Thyroid gland (tissue), 4 donors: ENCODE data around the gene MPZL1. TPM values are rescaled to one million over a fixed set of nuclear protein-coding genes. Genes with fewer than 3 reads are reported as not detected.

Experiments
- DNase-seq, 2 donors: peaks; one replicate each; pipeline ENCODE4 v3.0.0-alpha.2; 2019
- H3K27ac ChIP-seq, 3 donors: fragments of 200-600 bp; sonication (generic); 1 replicate in 2 of 3; 2 replicates in 1 of 3; pipeline ENCODE4 v1.5.1; 2016 to 2019; ENCODE audit warnings: mild to moderate bottlenecking in 1 of 3, moderate library complexity in 1 of 3
- H3K27me3 ChIP-seq: fragments of 200-600 bp; sonication (generic); one replicate; pipeline ENCODE4 v1.5.1; 2019
- H3K36me3 ChIP-seq, 2 donors: fragments of 200-600 bp; sonication (generic); one replicate each; pipeline ENCODE4 v1.5.1; 2016 to 2019
- H3K4me1 ChIP-seq, 2 donors: fragments of 200-600 bp; sonication (generic); one replicate each; pipeline ENCODE4 v1.5.1; 2017 to 2019
- H3K4me3 ChIP-seq, 3 donors: fragments of 200-600 bp; sonication (generic); replicated peaks in 1 of 3; 1 replicate in 2 of 3; 2 replicates in 1 of 3; pipeline ENCODE4 v1.5.1; 2016; ENCODE audit warnings: mild to moderate bottlenecking in 1 of 3
- H3K9me3 ChIP-seq: fragments of 200-600 bp; sonication (generic); one replicate; pipeline ENCODE4 v1.5.1; 2017
- POLR2A ChIP-seq, 2 donors: fragments of 450-650 bp; IDR thresholded peaks; one replicate each; pipeline ENCODE4 v1.6.1; 2017; ENCODE audit warnings: antibody characterized with exemption in 2 of 2, mild to moderate bottlenecking in 2 of 2, moderate library complexity in 1 of 2
- WGBS, 2 donors: methylation state at CpG; one replicate each; pipeline ENCODE4 v1.1.5; 2017; 5-methylcytosine and 5-hydroxymethylcytosine counted together
- intact Hi-C: fragments of 100-400 bp; cut with DNase I; formaldehyde crosslinking; loops from one replicate; pipeline ENCODE4 v1.15.1; 2023
- total RNA-seq, 4 donors: library from RNA; depleted of rRNA; stranded (reverse); fragments of >200 nt; gene quantifications; one replicate each; pipeline ENCODE4 v1.2.3, GENCODE V29; 2016
- TF ChIP-seq, protein P1 (sequence below), 6 experiments: fragments of 200-600 bp in 3 of 6; fragments of 450-650 bp in 3 of 6; sonication (generic) in 3 of 6; IDR thresholded peaks; one replicate each; pipeline ENCODE4 v1.5.1; 2016 to 2019; ENCODE audit warnings: antibody characterized with exemption in 6 of 6, mild to moderate bottlenecking in 2 of 6, inconsistent platforms in 1 of 6, moderate library complexity in 1 of 6

Gene MPZL1
- total RNA-seq, 4 donors from 2014 or later = 52.6 to 90.2 (median 61.8) TPM

DNA sequence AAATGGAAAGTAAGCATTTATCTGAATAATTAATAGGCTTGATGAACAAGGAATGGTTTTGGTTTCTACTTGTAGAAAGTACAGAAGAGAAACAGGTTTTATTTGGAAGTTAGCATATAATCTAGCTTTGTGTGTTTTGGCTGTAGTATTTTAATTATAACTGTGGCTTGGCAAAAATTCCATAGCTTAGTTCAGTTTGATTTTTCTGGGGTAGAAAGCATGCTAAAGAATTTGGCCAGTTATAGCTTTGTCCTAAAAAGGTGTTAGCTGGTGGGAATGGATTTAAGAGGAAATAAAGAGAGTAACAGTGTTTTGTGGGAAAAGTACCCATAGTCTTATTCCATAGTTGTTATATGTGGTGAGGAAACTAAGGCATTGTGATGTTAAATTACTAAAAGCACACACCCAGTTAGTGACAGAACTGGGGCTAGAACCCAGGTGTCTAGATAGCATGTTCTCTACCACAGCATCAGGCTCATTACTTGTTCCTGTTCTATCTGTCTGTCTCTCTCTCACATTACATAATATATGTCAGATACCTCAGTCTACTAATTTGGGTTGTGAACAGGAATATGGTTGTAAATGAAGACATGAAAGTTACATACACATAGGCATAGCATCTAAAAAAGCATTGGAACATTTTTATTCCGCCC lies 55.0 kb downstream of the MPZL1 start:
- no peaks in the 10 kb centered on the region for H3K36me3 ChIP-seq
- WGBS, 2 donors = 91 to 100% methylated on average over 1 of the region's 1 CpG
- no peak overlapping the region for H3K4me3 ChIP-seq
- no peaks in the 10 kb centered on the region for H3K4me1 ChIP-seq
- DNase-seq = no peak
- no peak for TF ChIP-seq POLR2A (IDR thresholded peaks at IDR 0.05)
- TF ChIP-seq, protein P1, sequence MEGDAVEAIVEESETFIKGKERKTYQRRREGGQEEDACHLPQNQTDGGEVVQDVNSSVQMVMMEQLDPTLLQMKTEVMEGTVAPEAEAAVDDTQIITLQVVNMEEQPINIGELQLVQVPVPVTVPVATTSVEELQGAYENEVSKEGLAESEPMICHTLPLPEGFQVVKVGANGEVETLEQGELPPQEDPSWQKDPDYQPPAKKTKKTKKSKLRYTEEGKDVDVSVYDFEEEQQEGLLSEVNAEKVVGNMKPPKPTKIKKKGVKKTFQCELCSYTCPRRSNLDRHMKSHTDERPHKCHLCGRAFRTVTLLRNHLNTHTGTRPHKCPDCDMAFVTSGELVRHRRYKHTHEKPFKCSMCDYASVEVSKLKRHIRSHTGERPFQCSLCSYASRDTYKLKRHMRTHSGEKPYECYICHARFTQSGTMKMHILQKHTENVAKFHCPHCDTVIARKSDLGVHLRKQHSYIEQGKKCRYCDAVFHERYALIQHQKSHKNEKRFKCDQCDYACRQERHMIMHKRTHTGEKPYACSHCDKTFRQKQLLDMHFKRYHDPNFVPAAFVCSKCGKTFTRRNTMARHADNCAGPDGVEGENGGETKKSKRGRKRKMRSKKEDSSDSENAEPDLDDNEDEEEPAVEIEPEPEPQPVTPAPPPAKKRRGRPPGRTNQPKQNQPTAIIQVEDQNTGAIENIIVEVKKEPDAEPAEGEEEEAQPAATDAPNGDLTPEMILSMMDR (IDR thresholded peaks at IDR 0.05) = no peak
- intact Hi-C loops = no loop called here
- H3K27ac ChIP-seq = no peak overlapping the region
- no peaks in the 10 kb centered on the region for H3K9me3 ChIP-seq
- no peaks in the 10 kb centered on the region for H3K27me3 ChIP-seq

DNA sequence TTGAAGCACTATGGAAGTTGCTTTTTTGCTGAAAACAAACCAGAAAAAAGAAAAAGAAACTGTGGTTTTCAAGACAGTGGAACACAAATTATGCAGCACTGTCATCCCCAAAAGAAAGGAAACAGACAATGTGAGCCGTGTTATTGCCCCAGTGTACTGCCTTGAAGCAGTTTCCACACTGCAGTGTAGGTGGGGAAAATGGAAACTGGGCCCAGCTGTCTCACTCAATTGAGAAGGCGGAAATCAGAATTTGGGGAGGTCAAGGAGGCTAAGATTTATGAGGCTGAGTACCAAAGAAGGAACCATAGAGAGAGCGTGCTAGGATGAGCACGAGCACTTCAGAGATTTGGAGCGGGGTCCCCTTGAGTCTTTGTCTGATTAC lies 55.5 kb downstream of the MPZL1 start:
- DNase-seq = no peak
- 98% methylated on average over 5 of the region's 5 CpGs for WGBS, 2 donors
- H3K27ac ChIP-seq = no peak overlapping the region
- no peaks in the 10 kb centered on the region for H3K4me1 ChIP-seq
- intact Hi-C loops = no loop called here
- no peak overlapping the region for H3K4me3 ChIP-seq
- H3K9me3 ChIP-seq = no peaks in the 10 kb centered on the region
- no peaks in the 10 kb centered on the region for H3K36me3 ChIP-seq
- TF ChIP-seq, protein P1 (IDR thresholded peaks at IDR 0.05) = no peak
- TF ChIP-seq POLR2A (IDR thresholded peaks at IDR 0.05) = no peak
- H3K27me3 ChIP-seq = no peaks in the 10 kb centered on the region

DNA sequence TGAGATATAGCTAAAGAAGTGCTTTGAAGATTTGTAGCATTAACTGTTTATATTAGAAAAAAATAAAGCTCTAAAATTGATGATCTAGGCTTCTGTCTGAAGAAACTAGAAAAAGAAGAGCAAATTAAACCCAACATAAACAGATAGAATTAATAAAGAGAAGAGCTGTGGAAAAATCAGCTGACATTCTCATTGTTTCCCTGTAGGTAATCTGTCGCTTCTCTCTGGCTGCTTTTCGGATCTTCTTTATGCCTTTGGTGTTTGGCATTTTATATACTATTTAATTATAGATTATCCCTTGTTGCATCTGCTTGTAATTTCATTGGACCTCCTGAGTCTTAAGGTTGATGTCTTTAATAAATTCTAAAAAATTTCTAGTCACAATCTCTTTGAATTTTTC lies 59.8 kb downstream of the MPZL1 start:
- Histone ChIP-seq H3K36me3 (no peaks in the 10 kb centered on the region), H3K27me3 (no peaks in the 10 kb centered on the region), H3K9me3 (no peaks in the 10 kb centered on the region), H3K27ac (no peak overlapping the region), H3K4me1 (no peaks in the 10 kb centered on the region), H3K4me3 (no peak overlapping the region)
- no peak for TF ChIP-seq POLR2A (IDR thresholded peaks at IDR 0.05)
- TF ChIP-seq, protein P1 (IDR thresholded peaks at IDR 0.05) = no peak
- 94 to 97% methylated on average over 2 of the region's 2 CpGs for WGBS, 2 donors
- intact Hi-C loops = no loop called here
- DNase-seq = no peak

DNA sequence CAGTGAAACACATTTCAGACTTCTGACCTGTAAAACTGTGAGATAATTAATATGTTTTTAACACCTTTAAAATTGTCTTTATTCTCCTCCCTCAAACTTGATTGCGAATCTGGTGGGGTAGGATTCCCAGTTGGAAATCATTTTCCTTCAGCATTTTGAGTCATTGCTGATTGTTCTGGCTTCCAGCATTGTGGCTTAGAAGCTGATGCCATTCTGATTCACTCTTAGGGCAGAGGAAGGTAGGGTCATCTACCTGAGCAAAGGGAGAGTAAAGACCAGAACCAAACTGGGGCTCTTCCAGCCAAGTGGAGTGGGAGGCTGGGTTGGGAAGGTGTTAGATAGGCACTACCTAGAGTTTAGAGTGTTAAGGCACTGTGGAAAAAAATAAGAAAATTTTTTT lies 61.2 kb downstream of the MPZL1 start:
- WGBS, 2 donors = 97 to 100% methylated on average over 1 of the region's 1 CpG
- no peak for DNase-seq
- H3K4me3 ChIP-seq = no peak overlapping the region
- peaks cover 4% of the 10 kb centered on the region in 2 donors for H3K36me3 ChIP-seq
- no peak for TF ChIP-seq POLR2A (IDR thresholded peaks at IDR 0.05)
- TF ChIP-seq, protein P1 (IDR thresholded peaks at IDR 0.05) = no peak
- H3K4me1 ChIP-seq = no peaks in the 10 kb centered on the region
- intact Hi-C loops = no loop called here
- no peaks in the 10 kb centered on the region for H3K27me3 ChIP-seq
- H3K27ac ChIP-seq = no peak overlapping the region
- no peaks in the 10 kb centered on the region for H3K9me3 ChIP-seq

DNA sequence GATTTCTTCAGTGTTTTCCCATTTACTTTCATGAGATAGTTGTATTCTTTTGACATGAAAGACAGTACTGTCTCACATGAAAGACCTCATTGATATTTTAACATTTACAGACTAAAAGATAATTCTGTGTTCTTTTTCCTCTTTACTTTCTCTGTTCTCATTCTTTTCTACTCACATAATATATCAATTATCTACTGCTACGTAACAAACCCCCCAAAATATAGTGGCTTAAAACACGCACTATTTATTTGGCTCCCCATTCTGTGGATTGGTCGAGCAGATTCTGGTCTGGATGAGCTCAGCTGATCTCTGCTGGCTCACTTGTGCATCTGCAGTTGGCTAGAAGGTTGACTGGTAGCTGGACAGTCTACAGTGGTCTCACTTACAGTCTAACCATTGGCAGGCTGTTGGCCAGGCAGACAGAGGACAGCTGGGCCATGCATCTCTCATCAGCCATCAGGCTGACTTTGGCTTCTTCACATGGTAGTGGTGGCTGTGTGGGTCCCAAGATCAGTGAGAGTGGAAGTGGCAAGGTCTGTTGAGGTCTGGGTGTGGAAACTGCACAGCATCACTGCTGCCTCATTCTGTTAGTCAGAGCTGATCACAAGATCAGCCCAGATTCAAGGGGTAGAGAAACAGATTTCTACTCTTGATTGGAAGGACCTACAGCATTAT lies 63.2 kb downstream of the MPZL1 start:
- Histone ChIP-seq H3K9me3 (no peaks in the 10 kb centered on the region), H3K4me3 (no peak overlapping the region), H3K27ac (no peak overlapping the region), H3K4me1 (no peaks in the 10 kb centered on the region), H3K27me3 (no peaks in the 10 kb centered on the region), H3K36me3 (peaks cover 8% of the 10 kb centered on the region in 2 donors)
- intact Hi-C loops = no loop called here
- TF ChIP-seq, protein P1 (IDR thresholded peaks at IDR 0.05) = no peak
- no peak for TF ChIP-seq POLR2A (IDR thresholded peaks at IDR 0.05)
- WGBS, 2 donors = 95 to 96% methylated on average over 3 of the region's 3 CpGs
- no peak for DNase-seq
